Cortex of kidney (tissue), 1 donor: ENCODE measurements around the gene CC2D1A.

Source experiments
- DNase-seq: peaks from one replicate; lab custom pipeline; 2025; lab: John Stamatoyannopoulos, UW

CC2D1A gene

GRCh38 chr19:13937479-13938300, 31.7 kb downstream of the CC2D1A start:
- no peak for DNase-seq

GRCh38 chr19:13938301-13939064, 32.5 kb downstream of the CC2D1A start, which contains the start of gene PODNL1:
PODNL1 (minus strand) TSS chr19:13938417; CDS start chr19:13938181, 236 bp downstream.
- DNase-seq, result no peak

- no peak for DNase-seq
Measured at GRCh38 chr19:13942023-13942684, 36.2 kb downstream of the CC2D1A start.

- DNase-seq, result no peak
Measured at GRCh38 chr19:13946414-13946813, 40.4 kb downstream of the CC2D1A start.

- DNase-seq, result no peak
Measured at GRCh38 chr19:13951043-13951442, 45.0 kb downstream of the CC2D1A start.

- DNase-seq, result no peak
Measured at GRCh38 chr19:13951799-13952153, 45.8 kb downstream of the CC2D1A start.

- peak; percentile 68 for DNase-seq
Measured at GRCh38 chr19:13952154-13952930, 46.3 kb downstream of the CC2D1A start, which contains the start of gene DCAF15. DCAF15 (plus strand) TSS chr19:13952509; CDS start chr19:13952513, 4 bp downstream.

- DNase-seq, result no peak
Measured at GRCh38 chr19:13952931-13953531, 47.0 kb downstream of the CC2D1A start.

GRCh38 chr19:13954185-13954584, 48.2 kb downstream of the CC2D1A start:
- DNase-seq, result no peak

- DNase-seq, result no peak
Measured at GRCh38 chr19:13955662-13956364, 49.8 kb downstream of the CC2D1A start.

- DNase-seq, result no peak
Measured at GRCh38 chr19:13956365-13956744, 50.4 kb downstream of the CC2D1A start.

GRCh38 chr19:13957051-13957450, 51.0 kb downstream of the CC2D1A start:
- DNase-seq, result no peak

GRCh38 chr19:13958043-13958442, 52.0 kb downstream of the CC2D1A start:
- DNase-seq, result no peak

- DNase-seq, result no peak
Measured at GRCh38 chr19:13959141-13959961, 53.4 kb downstream of the CC2D1A start.

GRCh38 chr19:13959962-13960862, 54.2 kb downstream of the CC2D1A start:
- no peak for DNase-seq

GRCh38 chr19:13960863-13961784, 55.1 kb downstream of the CC2D1A start:
- no peak for DNase-seq

- no peak for DNase-seq
Measured at GRCh38 chr19:13961826-13962698, 56.1 kb downstream of the CC2D1A start.
